Right lobe of liver (tissue), 4 donors: ENCODE results near the gene DLG3.

Experiments
- POLR2A ChIP-seq: fragments of 450-650 bp; IDR thresholded peaks from one replicate; pipeline ENCODE4 v1.6.1; 2017; ENCODE audit warnings: antibody characterized with exemption, mild to moderate bottlenecking
- TF ChIP-seq, protein P1 (sequence below), 4 donors: fragments of 200-600 bp in 3 of 4; fragments of 450-650 bp in 1 of 4; IDR thresholded peaks; one replicate each; pipeline versions ENCODE4 v1.5.1 to v1.8.0; 2016 to 2022; ENCODE audit warnings: antibody characterized with exemption in 4 of 4, mild to moderate bottlenecking in 2 of 4
- donor health status: DM: no; HTN: no; CAD: no.
- donor health status: DM: no; HTN: no; CAD: no.
- donor health status: DM: no; HTN: yes; CAD: no.

DNA sequence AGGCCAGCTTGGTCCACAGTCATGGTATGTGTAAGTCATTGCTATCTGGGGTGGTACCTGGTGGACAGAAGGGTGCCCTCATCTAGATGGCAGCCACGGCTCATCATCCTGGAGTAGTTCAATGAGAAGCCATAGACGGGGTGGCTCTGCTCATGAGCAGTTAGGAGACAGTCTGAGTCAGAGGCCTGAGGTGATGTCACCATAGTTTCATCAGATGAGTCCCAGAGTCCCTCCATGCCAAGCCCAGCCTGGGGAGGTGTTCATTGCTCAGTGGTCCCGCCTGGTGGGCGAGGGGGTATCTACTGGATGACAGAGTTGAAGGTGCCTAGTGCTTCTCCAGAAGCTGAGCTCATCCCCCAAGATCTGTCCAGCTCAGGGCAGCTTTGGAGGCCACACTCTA lies 49.8 kb downstream of the DLG3 start:
- TF ChIP-seq, protein P1, sequence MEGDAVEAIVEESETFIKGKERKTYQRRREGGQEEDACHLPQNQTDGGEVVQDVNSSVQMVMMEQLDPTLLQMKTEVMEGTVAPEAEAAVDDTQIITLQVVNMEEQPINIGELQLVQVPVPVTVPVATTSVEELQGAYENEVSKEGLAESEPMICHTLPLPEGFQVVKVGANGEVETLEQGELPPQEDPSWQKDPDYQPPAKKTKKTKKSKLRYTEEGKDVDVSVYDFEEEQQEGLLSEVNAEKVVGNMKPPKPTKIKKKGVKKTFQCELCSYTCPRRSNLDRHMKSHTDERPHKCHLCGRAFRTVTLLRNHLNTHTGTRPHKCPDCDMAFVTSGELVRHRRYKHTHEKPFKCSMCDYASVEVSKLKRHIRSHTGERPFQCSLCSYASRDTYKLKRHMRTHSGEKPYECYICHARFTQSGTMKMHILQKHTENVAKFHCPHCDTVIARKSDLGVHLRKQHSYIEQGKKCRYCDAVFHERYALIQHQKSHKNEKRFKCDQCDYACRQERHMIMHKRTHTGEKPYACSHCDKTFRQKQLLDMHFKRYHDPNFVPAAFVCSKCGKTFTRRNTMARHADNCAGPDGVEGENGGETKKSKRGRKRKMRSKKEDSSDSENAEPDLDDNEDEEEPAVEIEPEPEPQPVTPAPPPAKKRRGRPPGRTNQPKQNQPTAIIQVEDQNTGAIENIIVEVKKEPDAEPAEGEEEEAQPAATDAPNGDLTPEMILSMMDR (IDR thresholded peaks at IDR 0.05), result no peak
- TF ChIP-seq POLR2A, result no peak
